NCI-H2029 (cell line): ENCODE data around the gene TP53I11.

ENCODE experiments used
- DNase-seq: peaks from one replicate; lab custom pipeline; 2025; lab: John Stamatoyannopoulos, UW

The TP53I11 gene

GRCh38 chr11:44912270-44912987 lies 38.3 kb downstream of the TP53I11 start:
- no peak for DNase-seq

DNA sequence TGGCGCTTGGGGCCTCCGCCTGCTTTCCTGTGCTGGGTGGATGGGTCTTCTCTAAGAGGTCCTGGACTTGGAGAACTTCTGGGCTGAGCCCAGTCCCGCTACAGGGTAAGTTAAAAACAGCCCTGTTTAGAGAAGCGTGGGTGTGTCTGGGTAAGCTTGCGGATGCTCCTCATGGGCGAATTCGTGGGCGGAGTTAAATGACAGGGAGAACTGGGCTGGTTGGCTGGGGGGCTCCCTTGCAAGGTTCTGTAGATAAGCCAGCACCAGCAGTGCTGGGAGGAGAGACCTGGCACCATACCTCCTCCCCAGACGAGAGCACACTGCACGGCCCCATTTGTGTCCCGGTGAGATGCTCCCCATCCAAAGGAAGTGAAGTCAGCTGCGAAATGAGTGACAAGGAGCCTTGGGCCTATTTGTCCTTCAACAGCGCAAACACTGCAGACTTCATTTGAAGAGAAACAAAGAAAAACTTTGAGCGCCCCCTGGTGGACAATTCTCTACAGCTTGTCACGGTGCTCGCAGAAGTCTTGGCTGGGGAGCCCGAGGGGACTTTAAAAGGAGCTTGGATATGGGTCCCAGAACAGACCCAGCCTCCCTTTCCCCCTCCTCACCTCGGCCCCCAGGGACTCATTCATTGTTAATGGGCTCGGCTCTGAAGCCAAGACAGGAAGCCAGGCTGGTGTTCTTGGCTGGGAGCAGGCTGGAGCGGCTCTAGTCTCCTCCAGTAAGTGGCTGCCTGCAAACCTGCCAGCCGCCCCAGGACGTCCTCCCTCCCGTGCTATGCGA lies 39.5 kb downstream of the TP53I11 start:
- DNase-seq: peak; percentile 78

- DNase-seq: no peak
Measured at GRCh38 chr11:44910591-44910990, 40.1 kb downstream of the TP53I11 start.

DNA sequence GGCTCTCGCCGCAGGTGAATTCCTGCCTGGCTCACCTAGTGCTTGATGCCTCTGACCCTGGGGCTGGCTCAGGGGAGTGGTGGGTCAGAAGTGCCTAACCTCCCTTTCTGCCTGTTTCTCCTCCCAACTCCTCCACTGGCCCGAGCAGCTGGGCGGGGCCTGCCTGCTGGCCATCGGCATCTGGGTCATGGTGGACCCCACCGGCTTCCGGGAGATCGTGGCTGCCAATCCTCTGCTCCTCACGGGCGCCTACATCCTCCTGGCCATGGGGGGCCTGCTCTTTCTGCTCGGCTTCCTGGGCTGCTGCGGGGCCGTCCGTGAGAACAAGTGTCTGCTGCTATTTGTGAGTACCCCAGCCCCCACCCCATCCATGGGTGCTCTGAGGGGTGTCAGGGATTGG lies 41.1 kb downstream of the TP53I11 start:
- no peak for DNase-seq

DNA sequence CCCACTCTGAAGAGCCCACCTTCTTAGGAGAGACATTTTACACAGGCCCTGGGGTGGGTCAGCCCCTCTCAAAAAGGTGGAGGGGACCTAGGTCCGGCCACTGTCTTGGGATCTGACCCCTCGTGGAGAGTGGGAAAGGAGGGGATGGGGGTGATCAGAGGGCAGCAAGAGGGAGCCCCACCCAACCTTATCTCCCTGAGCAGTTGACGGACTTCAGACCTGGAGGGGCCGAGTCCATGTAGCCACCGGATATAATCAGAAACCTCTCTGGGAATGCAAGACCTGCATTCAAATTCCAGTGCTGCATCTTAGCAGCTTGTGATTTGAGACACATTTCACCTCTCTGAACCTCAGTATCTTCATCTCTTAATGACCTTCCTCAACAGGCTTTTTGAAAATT lies 44.0 kb downstream of the TP53I11 start:
- DNase-seq: no peak

GRCh38 chr11:44905131-44905866 lies 45.4 kb downstream of the TP53I11 start:
- no peak for DNase-seq

DNA sequence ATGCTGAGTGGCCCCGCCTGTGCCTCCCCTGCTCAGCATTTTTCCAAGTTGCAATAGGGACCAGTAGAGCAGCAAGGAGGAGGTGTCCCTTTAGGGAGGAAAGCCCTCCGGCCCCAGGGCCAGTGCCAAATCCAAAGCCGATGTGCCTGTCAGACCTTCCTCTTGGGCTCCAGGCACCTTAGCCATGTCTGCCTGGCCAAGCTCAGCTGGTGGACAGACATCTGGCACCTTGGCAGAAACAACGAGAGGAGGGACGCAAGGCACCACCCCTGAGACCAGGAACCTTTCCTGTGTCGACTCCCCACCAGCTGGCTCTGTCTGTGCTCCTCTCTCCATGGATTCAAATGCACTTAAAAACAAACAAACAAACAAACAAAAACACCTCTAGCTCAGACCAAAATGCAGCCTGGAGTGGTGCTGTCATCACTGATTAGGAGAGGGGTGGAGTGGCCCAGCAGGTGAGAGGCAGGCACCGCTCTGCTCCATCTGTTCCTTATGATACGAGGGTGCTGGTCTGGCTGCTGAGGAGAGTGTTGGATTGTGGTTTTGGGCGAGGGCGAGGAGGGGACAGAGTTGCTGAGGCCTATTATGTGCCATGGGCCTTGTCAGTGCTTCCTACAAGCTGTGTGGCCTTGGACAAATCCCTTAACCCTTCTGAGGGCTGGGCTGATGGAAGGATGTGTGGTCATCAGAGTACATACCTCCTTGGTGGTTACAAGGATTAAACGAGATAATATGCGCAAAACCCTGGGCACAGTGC lies 46.2 kb downstream of the TP53I11 start:
- DNase-seq: no peak

DNA sequence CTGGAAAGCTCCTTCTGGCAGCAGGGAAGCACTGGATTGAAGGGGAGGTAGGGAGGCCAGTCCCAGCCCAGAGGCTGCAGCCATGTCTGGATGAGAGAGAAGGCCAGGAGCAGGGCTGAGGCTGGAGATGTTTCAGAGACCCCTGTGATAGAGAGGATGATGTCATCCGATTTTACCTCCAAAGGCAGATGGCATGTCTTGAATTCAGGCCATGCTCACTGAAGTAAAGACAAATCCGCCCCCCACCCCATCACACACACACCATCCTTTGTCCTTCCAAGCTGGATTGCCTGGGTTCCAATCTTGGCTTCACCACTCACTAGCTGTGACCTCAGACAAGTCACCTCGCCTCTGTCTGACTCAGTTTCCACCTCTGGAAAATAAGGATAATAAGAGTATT lies 47.2 kb downstream of the TP53I11 start:
- DNase-seq: no peak

- no peak for DNase-seq
Measured at GRCh38 chr11:44903035-44903434, 47.6 kb downstream of the TP53I11 start.

- no peak for DNase-seq
Measured at GRCh38 chr11:44901786-44902185, 48.9 kb downstream of the TP53I11 start.

DNA sequence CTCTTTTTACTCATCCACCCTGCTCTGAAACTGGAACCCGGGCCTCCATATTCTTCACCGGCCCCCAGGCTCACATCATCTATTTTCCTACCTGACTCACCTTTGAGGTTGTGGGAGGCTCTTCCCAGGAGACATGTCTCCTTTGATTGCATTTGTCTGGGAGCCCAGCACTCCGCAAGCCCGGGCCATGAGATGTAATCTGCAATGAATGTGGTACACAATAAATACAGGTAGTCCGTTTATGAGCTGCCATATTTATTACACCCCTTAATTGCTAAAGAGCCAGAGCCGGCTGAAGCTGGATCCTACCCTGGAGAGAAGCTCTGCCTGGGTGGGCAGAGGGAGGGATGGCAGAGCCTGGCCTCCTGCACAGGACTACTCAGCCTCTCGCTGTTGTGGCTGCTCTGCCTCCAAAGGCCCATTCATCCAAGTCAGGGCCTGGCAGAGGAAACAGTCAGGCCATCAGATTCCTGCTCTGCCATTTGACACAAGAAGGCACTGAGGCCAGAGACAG lies 49.5 kb downstream of the TP53I11 start:
- no peak for DNase-seq

DNA sequence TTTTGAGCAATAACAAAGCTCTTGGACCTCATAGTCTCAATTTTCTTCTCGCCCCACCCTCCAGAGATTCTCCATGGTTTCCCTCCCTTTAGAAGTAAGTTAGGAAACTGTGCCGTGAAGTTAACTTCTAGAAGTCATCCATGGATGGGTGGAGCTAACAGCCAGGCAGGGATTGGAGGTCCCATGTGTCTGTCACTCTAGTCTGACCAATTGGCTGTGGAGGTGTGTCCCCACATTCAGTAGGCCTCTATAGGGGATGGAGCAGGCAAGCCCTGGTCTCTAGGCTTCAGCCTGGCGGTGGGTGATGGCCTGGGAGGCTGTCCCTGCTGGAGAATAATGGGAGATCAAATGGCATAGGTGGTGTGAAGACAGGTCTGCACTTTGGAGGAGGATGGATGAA lies 50.7 kb downstream of the TP53I11 start:
- DNase-seq: no peak

GRCh38 chr11:44893846-44894617 lies 56.7 kb downstream of the TP53I11 start:
- peak; percentile 17 for DNase-seq

DNA sequence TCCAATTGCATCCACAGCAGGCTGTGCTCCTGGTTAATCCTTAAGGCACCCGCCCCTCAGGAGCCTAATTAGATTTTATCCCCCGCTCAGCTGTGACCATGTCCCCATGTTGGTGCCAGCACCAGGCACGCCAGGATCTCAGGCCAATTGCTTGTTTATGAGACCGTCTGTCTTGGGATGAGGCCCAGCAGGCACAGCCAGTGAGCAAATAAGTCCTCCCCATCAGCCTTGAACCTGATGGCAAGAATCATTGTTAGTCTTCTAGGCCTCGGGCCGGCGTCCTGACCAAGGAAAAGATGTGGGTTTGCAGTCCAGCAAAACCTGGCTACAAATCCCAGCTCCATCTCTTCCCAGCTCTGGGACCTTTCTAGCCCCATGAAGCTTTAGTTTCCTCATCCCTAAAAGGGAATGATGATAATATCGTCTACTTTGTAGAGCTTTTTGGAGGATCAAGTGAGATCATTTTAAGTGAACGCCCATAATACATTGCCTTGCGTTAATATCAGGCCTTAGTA lies 57.3 kb downstream of the TP53I11 start:
- DNase-seq: no peak

- no peak for DNase-seq
Measured at GRCh38 chr11:44892843-44893242, 57.8 kb downstream of the TP53I11 start.

DNA sequence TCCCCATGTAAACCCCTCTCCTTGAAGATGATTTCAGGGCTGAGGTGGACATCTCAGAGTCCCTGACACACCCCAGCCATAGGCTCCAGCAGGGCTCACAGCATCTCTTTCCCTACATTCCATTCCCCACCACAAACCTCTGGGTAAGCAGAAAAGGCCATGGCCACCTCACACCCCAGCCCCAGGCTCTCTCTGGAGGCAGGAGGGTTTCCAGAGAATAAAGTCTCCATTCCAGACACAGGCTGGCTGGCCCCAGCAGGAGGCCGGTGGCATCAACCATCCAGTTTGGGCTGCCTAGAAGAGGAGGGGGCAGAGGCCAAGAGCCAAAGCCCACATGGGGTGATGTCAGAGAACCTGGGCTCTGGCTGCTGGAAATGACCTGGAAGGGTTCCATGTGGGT lies 61.4 kb downstream of the TP53I11 start:
- DNase-seq: no peak

DNA sequence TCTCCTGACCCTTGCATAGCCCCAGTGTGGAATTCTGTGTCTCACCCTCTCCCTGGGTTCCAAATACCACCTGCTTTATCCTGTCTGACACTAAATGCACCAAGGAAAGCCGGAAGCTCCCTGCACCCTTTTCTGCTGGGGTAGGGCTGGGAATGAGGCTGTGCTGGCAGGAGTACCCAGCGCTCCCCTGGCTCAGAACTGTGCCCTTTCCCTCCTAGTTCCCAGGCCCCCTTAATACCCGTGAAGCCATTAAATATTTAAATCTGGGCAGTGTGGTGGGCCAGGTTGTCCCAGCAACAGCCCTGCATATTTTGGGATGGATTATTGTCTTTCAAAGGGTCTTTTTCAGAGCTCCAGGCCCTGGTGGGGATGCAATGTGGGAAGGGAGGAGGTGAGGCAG lies 63.0 kb downstream of the TP53I11 start:
- DNase-seq: no peak

DNA sequence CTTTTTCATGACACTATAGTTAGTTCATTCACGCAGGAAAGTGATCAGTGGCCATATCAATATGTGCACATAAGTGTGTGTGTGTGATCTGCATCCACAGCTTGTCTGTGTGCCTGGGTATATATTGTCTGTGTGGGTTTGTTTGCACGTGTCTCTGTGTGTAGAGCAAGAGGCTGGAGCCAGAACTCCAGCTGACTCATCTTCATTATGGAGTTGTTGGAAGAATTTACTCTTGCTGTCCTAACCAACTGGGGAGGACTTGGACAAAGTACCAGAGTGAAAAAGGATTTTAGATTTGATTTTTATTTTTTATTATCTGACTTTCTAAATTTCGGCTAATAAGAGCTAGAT lies 63.9 kb downstream of the TP53I11 start:
- DNase-seq: no peak

- no peak for DNase-seq
Measured at GRCh38 chr11:44885919-44886789, 64.5 kb downstream of the TP53I11 start.
